GM19397 (cell line): ENCODE results near the gene CCNG1.
"Not testable (repeated sequence)": the region's sequence is repeated elsewhere in the genome, so short reads cannot be mapped to it uniquely, and the experiment has no call there.

Experiments used
- ATAC-seq: cut with Tn5 transposase; IDR thresholded peaks from one replicate; pipeline ENCODE4 v1.9.1; 2021; ENCODE audit warnings: mild to moderate bottlenecking, moderate library complexity; ENCODE audit not compliant: unreplicated experiment

CCNG1 gene

DNA sequence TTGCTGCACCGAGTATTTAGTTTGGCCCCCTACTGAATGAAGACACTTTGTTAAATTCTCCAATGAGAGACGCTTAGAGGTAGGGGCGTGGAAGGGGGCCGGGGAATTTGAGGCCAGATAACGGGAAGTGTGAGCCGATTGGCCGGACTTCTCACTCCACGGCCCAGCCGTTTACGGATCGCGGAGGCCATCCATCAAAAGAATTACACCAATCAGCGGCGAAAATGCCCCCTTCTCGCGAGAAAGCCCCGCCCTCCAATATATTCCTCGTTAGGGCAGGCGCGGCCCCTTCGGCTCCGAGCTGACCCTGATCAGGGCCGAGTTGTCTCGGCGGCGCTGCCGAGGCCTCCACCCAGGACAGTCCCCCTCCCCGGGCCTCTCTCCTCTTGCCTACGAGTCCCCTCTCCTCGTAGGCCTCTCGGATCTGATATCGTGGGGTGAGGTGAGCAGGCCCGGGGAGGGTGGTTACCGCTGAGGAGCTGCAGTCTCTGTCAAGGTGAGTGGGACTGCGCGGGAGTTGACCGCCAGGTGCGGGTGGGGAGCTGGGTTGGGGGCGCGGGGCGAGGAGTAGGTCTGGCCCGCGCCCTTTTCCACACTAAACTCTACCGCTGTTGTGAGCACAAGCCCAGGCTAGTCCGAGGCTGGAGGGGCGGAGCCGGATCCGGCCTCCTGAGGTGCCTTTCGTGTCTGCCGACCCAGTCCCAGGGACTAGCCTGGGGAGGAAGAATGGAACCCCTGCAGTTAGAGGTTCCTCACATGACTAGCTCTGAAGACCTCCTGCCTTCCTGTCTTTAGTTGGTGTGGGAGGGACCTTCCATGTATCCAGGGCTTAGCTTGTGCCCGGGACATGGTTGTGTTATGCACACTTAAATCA is at the start of gene CCNG1:
Gene CCNG1 (plus strand): TSS at position 287 of the 874 bp plus-strand sequence. CDS start 1,662 bp downstream, outside the sequence.
- peak; percentile 91 for ATAC-seq

DNA sequence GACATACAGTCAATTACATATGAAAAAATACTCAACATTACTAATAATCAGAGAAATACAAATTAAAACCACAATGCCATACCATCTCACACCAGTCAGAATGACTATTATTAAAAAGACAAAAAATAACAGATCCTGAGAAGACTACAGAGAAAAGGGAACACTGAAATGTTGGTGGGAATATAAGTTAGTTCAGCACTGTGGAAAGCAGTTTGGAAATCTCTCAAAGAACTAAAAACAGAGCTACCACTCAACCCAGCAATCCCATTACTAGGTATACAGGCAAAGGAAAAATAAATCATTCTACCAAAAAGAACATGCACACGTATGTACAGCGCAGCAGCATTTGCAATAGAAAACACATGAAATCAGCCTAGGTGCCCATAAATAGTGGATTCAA is 41.6 kb upstream of the CCNG1 start:
- no peak for ATAC-seq

- ATAC-seq, result not testable (repeated sequence)
Measured at GRCh38 chr5:163396818-163397340, 40.5 kb upstream of the CCNG1 start.

- ATAC-seq, result no peak
Measured at GRCh38 chr5:163397354-163397753, 40.0 kb upstream of the CCNG1 start.

- no peak for ATAC-seq
Measured at GRCh38 chr5:163399923-163400322, 37.5 kb upstream of the CCNG1 start.

- no peak for ATAC-seq
Measured at GRCh38 chr5:163401271-163401670, 36.1 kb upstream of the CCNG1 start.

DNA sequence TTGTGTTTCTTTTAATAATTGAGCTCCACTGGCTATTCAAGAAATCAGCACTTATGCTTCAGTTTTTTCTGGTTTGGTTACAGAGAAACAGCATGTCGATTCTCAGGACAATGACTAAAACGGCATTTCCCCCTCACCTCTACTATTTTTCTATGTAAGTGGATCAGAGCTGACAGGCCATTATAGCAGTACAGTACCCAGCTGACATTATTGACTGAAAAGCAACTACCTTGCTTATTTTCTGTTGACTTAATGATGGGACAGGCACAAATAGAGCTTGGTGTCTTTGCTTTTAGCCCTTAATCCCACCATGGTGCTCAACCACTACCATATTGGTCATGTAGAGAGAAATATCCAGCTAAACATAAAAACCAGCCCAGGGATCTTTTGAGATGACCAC is 35.4 kb upstream of the CCNG1 start:
- ATAC-seq, result no peak

DNA sequence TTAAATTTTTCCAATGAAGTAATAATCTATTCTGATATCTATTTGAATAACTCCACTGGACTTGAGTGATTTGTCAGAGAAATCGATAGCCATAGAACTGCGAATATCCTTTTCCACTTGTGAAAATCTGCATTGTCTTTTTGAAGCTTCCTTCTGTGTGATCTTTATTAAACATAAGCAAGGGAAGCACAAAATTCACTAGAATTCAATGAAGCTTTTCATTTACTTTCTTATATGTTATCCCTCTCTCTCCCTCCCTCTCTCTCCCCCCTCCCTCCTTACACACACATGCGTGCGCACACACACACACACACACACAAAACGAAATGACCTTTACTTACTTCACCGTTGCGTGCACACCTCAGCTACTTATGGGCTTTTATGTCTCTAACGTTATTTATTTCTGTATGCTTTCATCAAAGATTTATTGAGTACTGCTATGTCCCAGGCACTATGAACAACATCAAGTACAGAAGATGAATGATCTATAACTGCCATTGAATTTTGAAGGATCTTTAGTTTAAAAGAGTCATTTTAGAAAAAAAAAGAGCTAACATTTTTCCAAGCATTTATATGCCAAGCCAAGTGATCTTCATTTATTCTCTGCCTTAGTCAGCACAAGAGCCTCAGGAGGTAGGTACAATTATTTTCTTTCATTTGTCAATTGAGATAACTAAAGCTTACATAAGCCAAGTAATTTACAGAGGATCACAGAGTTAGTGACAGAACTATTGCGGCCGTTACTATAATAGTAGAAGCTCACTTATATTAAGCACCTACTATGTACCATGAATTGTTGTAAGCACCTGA is 32.8 kb upstream of the CCNG1 start:
- no peak for ATAC-seq

DNA sequence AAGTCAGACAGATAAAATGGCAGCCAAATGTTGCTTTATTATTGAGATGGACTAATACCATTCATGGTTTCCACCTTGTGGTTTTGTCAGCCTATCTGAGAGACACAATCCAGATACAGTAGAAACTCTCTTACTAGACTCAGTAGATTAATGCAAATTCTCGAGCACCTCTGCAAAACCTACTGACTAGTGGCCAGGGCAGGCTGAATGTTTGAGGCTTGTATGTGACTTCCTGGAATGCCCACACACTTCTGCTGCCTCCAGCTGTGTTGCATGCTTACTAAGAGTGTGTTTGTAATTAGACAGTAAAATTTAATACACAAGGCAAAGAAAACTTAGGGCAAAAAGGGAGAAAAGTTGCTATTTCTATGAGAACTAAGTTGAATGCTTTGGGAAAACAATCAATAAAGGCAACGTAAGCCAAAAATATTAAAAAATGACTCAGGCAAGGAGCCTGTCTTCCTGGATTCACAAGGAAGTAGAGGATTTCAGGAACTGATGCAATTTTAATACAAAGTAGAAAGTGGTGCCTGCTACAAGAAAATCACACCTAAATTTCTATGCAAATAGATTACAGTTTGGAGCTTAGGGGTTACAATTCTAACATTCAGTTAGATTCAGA is 30.2 kb upstream of the CCNG1 start:
- ATAC-seq, result peak; percentile 78

GRCh38 chr5:163408311-163408923 is 29.0 kb upstream of the CCNG1 start:
- ATAC-seq, result peak; percentile 66

- no peak for ATAC-seq
Measured at GRCh38 chr5:163409384-163409783, 28.0 kb upstream of the CCNG1 start.

GRCh38 chr5:163410505-163410904 is 26.9 kb upstream of the CCNG1 start:
- peak; percentile 47 for ATAC-seq

DNA sequence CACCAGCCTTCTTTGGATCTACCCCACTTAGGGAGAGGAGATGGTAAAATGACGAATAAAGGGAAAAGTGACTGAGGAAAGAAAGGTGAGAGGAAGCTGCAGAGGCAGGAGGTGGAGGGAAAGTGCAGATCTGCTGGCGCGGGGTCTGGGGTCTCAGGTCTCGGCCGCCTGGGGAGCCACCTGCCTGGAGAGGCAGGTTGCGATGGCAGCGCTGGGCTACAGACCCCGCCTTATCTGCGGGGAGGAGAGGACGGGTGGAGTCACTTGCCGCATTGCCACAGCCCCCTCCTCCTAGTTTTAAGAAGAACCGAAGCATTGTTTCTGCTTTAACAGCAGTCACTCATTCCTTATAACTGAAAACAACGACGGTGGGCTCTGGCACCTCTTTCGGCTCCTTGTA is 21.7 kb upstream of the CCNG1 start:
- not testable (repeated sequence) for ATAC-seq

- ATAC-seq, result no peak
Measured at GRCh38 chr5:163424836-163425235, 12.6 kb upstream of the CCNG1 start.

DNA sequence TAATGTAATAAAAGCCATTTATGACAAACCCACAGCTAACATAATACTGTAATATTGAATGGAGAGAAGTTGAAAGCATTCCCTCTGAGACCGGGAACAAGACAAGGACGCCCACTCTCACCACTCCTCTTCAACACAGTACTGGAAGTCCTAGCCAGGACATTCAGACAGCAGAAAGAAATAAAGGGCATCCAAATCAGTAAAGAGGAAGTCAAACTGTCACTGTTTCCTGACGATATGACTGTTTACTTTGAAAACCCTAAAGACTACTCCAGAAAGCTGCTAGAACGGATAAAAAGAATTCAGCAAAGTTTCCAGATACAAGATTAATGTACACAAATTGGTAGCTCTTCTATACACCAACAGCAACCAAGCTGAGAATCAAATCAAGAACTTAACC is 11.3 kb upstream of the CCNG1 start:
- ATAC-seq, result not testable (repeated sequence)

DNA sequence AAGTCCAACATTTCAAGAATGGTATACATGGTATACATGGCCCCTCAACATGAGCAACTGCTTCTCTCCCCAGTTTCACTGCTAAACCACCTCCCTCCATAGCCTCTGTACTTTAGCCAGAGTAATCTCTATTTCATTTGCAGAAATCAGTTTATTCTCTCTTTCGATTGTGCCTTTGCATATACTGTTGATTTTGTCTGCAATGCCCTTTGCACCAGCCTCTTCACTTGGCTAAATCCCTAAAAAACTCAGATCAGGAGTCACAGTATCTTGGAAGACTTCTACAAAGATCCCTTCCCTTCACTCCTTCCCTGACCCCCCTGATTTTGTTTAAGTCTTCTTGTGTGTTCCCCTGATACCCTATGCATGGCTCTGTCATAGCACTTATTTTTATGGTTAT is 4.9 kb upstream of the CCNG1 start:
- ATAC-seq, result no peak

- no peak for ATAC-seq
Measured at GRCh38 chr5:163433271-163433670, 4.1 kb upstream of the CCNG1 start.

DNA sequence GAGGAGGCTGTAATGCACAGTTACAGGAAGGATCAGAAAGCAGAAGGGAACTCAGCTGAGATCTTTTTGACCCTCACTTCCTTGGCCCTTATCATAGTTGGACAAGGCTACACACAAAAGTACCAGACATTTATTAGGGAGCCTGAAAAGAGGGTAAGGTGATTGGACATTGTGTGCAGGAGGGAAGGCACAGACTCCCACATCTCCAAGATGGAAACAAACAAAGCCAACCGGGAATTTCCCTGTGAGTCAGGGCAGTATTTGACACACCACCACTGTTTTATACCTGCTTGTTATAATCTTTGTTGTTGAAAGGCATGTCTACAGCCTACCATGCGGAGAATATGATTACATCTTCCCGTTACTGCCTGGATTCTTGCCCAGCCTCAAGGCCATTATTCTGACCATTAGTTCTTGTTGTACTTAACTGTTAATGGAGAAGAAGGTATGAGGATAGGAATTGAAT is 3.0 kb upstream of the CCNG1 start:
- ATAC-seq, result no peak

DNA sequence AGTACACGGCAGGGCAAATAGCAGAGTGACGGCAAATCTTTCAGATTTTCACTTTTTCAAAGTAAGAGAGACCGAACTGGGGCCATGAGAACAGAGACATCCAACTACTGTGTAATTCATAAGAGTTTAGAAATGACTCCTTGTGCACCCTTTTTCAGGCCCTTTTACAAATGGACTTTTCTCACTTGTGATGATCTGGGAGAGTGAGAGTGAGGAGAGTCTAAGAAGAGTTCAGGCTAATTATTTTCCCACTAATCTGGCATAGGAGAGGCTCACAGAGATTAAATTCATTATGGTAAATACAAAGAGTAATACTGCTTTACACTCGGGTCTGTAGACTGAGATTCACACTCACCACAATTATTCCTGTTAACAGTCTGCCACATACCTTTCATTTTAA is 880 bp upstream of the CCNG1 start:
- no peak for ATAC-seq

GRCh38 chr5:163437011-163437308 is 435 bp upstream of the CCNG1 start:
- ATAC-seq, result no peak

- ATAC-seq, result no peak
Measured at GRCh38 chr5:163439092-163439425, 1.7 kb downstream of the CCNG1 start.
